ENCODE measurements around the gene GP9.

The GP9 gene

DNA sequence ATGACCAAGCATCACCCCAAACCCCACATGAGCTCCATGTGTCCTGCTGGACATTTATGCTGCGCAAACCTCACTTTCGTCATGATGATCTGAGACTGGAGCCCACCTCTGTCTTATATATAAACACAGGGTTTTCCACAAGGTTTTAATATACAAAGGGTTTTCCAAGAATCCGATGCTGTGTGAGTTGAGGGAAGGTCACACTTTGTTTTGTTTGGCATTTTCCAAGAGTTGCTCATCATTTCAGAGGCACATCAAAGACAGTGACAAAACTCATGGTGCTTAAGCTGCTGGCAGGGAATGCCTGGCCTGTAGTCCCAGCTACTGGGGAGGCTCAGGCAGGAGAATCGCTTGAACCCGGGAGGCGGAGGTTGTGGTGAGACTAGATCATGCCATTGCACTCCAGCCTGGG is 39.4 kb upstream of the GP9 start:
- ChIA-PET CTCF (interaction anchor here (2.0 to 7.8 kb wide), 3 partner anchors 17 to 51 kb away, joined by 5 to 46 read pairs (median 6); partner anchors contain the start of gene CFAP92), POLR2A (no interaction called here)

DNA sequence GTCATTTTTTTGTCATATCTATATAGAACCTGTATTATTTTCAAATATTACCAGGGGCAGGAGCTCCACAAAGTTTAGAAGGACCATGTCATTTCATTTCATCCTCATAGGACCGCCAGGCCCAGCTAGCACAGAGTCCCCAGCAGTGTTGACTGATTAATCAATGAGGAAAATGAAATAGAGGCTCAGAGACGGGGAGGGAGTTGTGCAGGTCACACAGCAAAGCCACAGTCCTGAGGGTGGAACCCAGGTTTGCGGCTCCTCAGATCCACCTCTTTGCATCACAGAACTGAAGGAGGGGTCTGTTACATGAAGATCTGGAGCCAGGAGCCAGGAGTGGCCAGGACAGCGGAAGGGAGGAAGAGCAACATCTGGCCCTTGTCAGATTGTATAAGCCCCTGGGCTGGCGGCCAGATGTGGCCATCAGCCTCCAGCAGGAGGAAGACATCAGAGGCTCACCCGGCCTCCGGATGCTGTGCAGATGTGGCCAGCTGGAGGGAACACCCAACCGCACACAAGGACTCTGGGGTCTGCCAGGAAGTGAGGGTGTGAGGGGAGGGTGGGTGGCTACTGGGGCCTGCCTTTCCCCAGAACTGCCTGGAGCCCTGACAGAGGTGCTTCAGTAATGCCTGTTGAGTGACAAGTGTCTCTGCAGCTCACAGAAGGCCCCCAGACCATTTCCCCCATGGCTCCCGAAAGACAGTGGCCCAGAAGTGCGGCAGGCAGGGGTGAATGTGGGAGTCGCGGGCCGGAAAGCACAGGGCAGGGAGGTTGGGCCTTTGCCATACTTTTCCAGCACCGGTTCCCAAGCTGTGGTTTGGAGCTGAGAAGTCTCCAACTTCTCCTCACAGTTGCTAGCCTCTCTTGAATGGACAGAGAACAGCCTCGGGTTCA is 38.2 kb upstream of the GP9 start:
- Histone ChIP-seq H3K27ac (ENCODE audit: insufficient read depth in 1 of 2, low read depth in 1 of 2, low read length in 2 of 2, poor library complexity in 1 of 2, severe bottlenecking in 2 of 2) (no peak overlapping the region), H3K27me3 (replicated peaks in 2 of 5; ENCODE audit: control insufficient read depth in 4 of 5, insufficient read depth in 5 of 5, low read length in 4 of 5) (no peaks in the 10 kb centered on the region), H3K4me3 (ENCODE audit: control insufficient read depth in 1 of 7, extremely low read depth in 1 of 7, insufficient read depth in 4 of 7, low read depth in 2 of 7, low read length in 6 of 7) (no peak overlapping the region), H3K36me3 (ENCODE audit: control insufficient read depth in 4 of 4, insufficient read depth in 4 of 4, low read length in 3 of 4) (peaks cover 0 to 13% (median 0%) of the 10 kb centered on the region in 4 experiments), H3K9me3 (ENCODE audit: control extremely low read depth in 1 of 5, control insufficient read depth in 4 of 5, insufficient read depth in 2 of 5, low read depth in 1 of 5, low read length in 4 of 5) (no peaks in the 10 kb centered on the region), H3K4me1 (ENCODE audit: control extremely low read depth in 1 of 4, control insufficient read depth in 4 of 4, insufficient read depth in 4 of 4, low read length in 3 of 4) (peaks cover 0 to 41% (median 34%) of the 10 kb centered on the region in 4 experiments)
- POLR2A ChIA-PET: interaction anchor here (0.6 to 0.7 kb wide), 2 partner anchors 52 to 54 kb away, joined by 3 to 5 read pairs; no protein-coding TSS in a partner anchor
- CTCF ChIA-PET: interaction anchor here (1.0 to 7.8 kb wide), 8 partner anchors 9 to 223 kb away, joined by 3 to 46 read pairs (median 4); no protein-coding TSS in a partner anchor
- DNase-seq: peak in 2 of 3 donors; percentile 57 to 65
- WGBS (ENCODE audit: insufficient coverage): 71% methylated on average over 11 of the region's 15 CpGs

More for the DNA sequence above, 39.4 kb upstream of the GP9 start:
- 100% methylated on average over 5 of the region's 6 CpGs for WGBS (ENCODE audit: insufficient coverage)
- Histone ChIP-seq H3K4me1 (ENCODE audit: control extremely low read depth in 1 of 4, control insufficient read depth in 4 of 4, insufficient read depth in 4 of 4, low read length in 3 of 4) (peaks cover 3 to 44% (median 36%) of the 10 kb centered on the region in 4 experiments), H3K4me3 (ENCODE audit: control insufficient read depth in 1 of 7, extremely low read depth in 1 of 7, insufficient read depth in 4 of 7, low read depth in 2 of 7, low read length in 6 of 7) (no peak overlapping the region), H3K9me3 (ENCODE audit: control extremely low read depth in 1 of 5, control insufficient read depth in 4 of 5, insufficient read depth in 2 of 5, low read depth in 1 of 5, low read length in 4 of 5) (no peaks in the 10 kb centered on the region), H3K36me3 (ENCODE audit: control insufficient read depth in 4 of 4, insufficient read depth in 4 of 4, low read length in 3 of 4) (peaks cover 0 to 16% (median 0%) of the 10 kb centered on the region in 4 experiments), H3K27me3 (replicated peaks in 2 of 5; ENCODE audit: control insufficient read depth in 4 of 5, insufficient read depth in 5 of 5, low read length in 4 of 5) (no peaks in the 10 kb centered on the region), H3K27ac (ENCODE audit: insufficient read depth in 1 of 2, low read depth in 1 of 2, low read length in 2 of 2, poor library complexity in 1 of 2, severe bottlenecking in 2 of 2) (no peak overlapping the region)
- no peak for DNase-seq

DNA sequence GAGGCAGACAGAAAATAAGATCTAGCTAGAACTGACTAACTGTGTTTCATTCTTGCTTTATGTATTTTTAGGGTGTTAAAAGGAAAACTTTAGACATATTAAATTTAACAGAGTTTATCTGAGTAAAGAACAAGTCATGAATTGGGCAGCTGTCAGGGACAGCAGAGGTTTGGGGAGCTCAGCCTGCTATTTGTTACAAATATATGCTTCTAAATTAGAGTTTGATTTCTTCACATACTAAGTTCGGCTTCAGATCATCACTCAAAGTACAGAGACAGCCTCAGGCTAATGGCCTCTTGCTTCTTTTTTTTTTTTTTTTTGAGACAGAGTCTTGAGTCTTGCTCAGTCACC is 37.6 kb upstream of the GP9 start:
- no peaks in the 10 kb centered on the region for H3K27me3 ChIP-seq (replicated peaks in 2 of 5; ENCODE audit: control insufficient read depth in 4 of 5, insufficient read depth in 5 of 5, low read length in 4 of 5)

DNA sequence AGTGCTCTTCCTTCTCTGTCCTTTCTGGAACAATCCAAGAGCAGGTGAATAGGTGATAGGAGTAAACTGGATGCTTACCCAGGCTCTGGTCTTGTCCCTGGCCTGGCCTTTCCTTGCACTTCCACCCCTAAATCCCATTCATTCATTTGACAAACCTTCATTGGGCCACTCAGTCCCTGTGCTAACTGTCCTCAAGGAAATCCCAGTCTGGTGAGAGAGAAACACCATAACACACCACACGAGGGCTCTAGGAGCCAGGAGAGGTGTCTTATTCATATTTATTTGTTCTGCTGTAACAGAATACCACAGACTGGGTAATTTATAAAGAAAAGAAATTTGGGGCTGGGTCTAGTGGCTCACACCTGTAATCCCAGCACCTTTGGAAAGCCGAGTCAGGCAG is 36.7 kb upstream of the GP9 start:
- no peaks in the 10 kb centered on the region for H3K27me3 ChIP-seq (replicated peaks in 2 of 5; ENCODE audit: control insufficient read depth in 4 of 5, insufficient read depth in 5 of 5, low read length in 4 of 5)
- peaks cover 0 to 33% (median 23%) of the 10 kb centered on the region in 4 experiments for H3K4me1 ChIP-seq (ENCODE audit: control extremely low read depth in 1 of 4, control insufficient read depth in 4 of 4, insufficient read depth in 4 of 4, low read length in 3 of 4)
- peaks cover 0 to 4% (median 0%) of the 10 kb centered on the region in 4 experiments for H3K36me3 ChIP-seq (ENCODE audit: control insufficient read depth in 4 of 4, insufficient read depth in 4 of 4, low read length in 3 of 4)
- WGBS (ENCODE audit: insufficient coverage): 83% methylated on average over 1 of the region's 2 CpGs
- no peaks in the 10 kb centered on the region for H3K9me3 ChIP-seq (ENCODE audit: control extremely low read depth in 1 of 5, control insufficient read depth in 4 of 5, insufficient read depth in 2 of 5, low read depth in 1 of 5, low read length in 4 of 5)
- ChIA-PET CTCF (interaction anchor here (1.4 to 7.8 kb wide), 4 partner anchors 8 to 53 kb away, joined by 4 to 46 read pairs (median 23); no protein-coding TSS in a partner anchor), POLR2A (no interaction called here)
- H3K27ac ChIP-seq (ENCODE audit: insufficient read depth in 1 of 2, low read depth in 1 of 2, low read length in 2 of 2, poor library complexity in 1 of 2, severe bottlenecking in 2 of 2): no peak overlapping the region
- DNase-seq: peak in 1 of 3 donors; percentile 44
- no peak overlapping the region for H3K4me3 ChIP-seq (ENCODE audit: control insufficient read depth in 1 of 7, extremely low read depth in 1 of 7, insufficient read depth in 4 of 7, low read depth in 2 of 7, low read length in 6 of 7)

More for the DNA sequence above, 37.6 kb upstream of the GP9 start:
- peaks cover 0 to 37% (median 29%) of the 10 kb centered on the region in 4 experiments for H3K4me1 ChIP-seq (ENCODE audit: control extremely low read depth in 1 of 4, control insufficient read depth in 4 of 4, insufficient read depth in 4 of 4, low read length in 3 of 4)
- no peak overlapping the region for H3K4me3 ChIP-seq (ENCODE audit: control insufficient read depth in 1 of 7, extremely low read depth in 1 of 7, insufficient read depth in 4 of 7, low read depth in 2 of 7, low read length in 6 of 7)
- WGBS (ENCODE audit: insufficient coverage): 100% methylated on average over 1 of the region's 1 CpG
- no peak overlapping the region for H3K27ac ChIP-seq (ENCODE audit: insufficient read depth in 1 of 2, low read depth in 1 of 2, low read length in 2 of 2, poor library complexity in 1 of 2, severe bottlenecking in 2 of 2)
- H3K9me3 ChIP-seq (ENCODE audit: control extremely low read depth in 1 of 5, control insufficient read depth in 4 of 5, insufficient read depth in 2 of 5, low read depth in 1 of 5, low read length in 4 of 5): no peaks in the 10 kb centered on the region
- H3K36me3 ChIP-seq (ENCODE audit: control insufficient read depth in 4 of 4, insufficient read depth in 4 of 4, low read length in 3 of 4): peaks cover 0 to 8% (median 0%) of the 10 kb centered on the region in 4 experiments
- POLR2A ChIA-PET: interaction anchor here (0.6 to 0.7 kb wide), 2 partner anchors 52 to 55 kb away, joined by 3 to 5 read pairs; no protein-coding TSS in a partner anchor
- CTCF ChIA-PET: interaction anchor here (0.6 to 7.8 kb wide), 8 partner anchors 9 to 222 kb away, joined by 3 to 46 read pairs (median 4); no protein-coding TSS in a partner anchor
- DNase-seq: no peak

DNA sequence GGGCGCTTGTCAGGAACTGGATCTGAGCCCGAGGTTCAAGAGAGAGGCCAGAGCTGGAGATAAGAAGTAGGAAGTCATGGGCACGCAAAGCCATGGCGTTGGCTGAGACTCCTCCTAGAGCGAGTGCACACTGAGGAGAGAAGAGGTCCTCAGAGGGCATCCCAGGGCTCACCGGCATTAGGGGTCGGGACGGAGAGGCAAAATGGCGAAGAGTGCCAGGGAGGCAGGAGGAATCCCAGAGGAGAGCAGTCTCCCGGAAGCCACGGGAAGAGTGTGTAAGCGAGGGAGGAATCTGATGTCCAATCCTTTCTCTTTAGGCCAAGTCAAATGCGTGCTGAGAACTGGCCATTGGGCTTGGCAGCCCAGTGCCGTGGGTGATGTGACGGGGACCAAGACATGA is 35.5 kb upstream of the GP9 start:
- H3K27me3 ChIP-seq (replicated peaks in 2 of 5; ENCODE audit: control insufficient read depth in 4 of 5, insufficient read depth in 5 of 5, low read length in 4 of 5): no peaks in the 10 kb centered on the region
- WGBS (ENCODE audit: insufficient coverage): 93% methylated on average over 15 of the region's 15 CpGs
- H3K9me3 ChIP-seq (ENCODE audit: control extremely low read depth in 1 of 5, control insufficient read depth in 4 of 5, insufficient read depth in 2 of 5, low read depth in 1 of 5, low read length in 4 of 5): no peaks in the 10 kb centered on the region
- ChIA-PET CTCF (interaction anchor here (2.0 to 7.8 kb wide), 4 partner anchors 9 to 55 kb away, joined by 5 to 46 read pairs (median 25); no protein-coding TSS in a partner anchor), POLR2A (no interaction called here)
- H3K36me3 ChIP-seq (ENCODE audit: control insufficient read depth in 4 of 4, insufficient read depth in 4 of 4, low read length in 3 of 4): no peaks in the 10 kb centered on the region
- H3K4me3 ChIP-seq (ENCODE audit: control insufficient read depth in 1 of 7, extremely low read depth in 1 of 7, insufficient read depth in 4 of 7, low read depth in 2 of 7, low read length in 6 of 7): no peak overlapping the region
- peaks cover 0 to 33% (median 22%) of the 10 kb centered on the region in 4 experiments for H3K4me1 ChIP-seq (ENCODE audit: control extremely low read depth in 1 of 4, control insufficient read depth in 4 of 4, insufficient read depth in 4 of 4, low read length in 3 of 4)
- DNase-seq: no peak
- no peak overlapping the region for H3K27ac ChIP-seq (ENCODE audit: insufficient read depth in 1 of 2, low read depth in 1 of 2, low read length in 2 of 2, poor library complexity in 1 of 2, severe bottlenecking in 2 of 2)

DNA sequence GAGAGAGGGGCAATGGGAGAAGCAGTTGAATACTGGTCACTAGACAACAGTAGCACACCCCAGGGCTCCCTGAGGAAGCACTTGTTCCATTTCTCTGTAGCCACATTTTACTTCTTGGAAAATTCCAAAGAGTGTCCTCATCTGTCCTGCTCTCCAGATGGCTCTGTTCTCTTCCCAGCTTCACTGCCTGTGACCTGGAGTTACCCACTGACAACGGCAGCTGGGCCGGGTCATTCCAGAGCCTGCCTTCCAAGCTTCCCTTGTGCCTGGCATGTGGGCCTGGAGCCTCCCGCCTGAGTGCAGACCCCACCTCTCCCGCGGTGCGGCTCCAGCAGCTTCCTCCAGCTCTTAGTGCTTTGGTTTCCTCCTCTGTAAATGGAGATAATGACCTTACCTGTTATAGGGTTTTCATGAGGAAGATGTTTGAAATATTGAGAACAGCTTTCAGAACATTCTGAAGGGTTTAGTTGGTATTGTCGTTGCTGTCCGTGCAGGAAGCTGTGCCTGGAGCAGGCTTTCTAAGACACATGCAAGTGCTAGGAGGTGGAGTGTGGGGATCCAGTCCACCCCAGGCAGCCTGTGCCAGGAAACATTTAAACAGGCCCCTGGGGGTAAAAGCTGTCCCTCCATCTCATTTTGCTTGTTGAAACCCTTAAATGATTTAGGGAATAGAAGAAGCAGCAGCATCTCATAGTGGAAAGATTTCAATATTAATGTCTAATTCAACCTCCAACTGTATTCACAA is 34.7 kb upstream of the GP9 start:
- CTCF ChIA-PET: interaction anchor here (0.8 to 7.8 kb wide), 16 partner anchors 9 to 136 kb away, joined by 3 to 46 read pairs (median 4); no protein-coding TSS in a partner anchor
- POLR2A ChIA-PET: interaction anchor here (1.6 kb wide), 1 partner anchor 9 kb away, joined by 5 read pairs; no protein-coding TSS in a partner anchor
- DNase-seq: no peak
- no peak overlapping the region for H3K27ac ChIP-seq (ENCODE audit: insufficient read depth in 1 of 2, low read depth in 1 of 2, low read length in 2 of 2, poor library complexity in 1 of 2, severe bottlenecking in 2 of 2)
- H3K27me3 ChIP-seq (replicated peaks in 2 of 5; ENCODE audit: control insufficient read depth in 4 of 5, insufficient read depth in 5 of 5, low read length in 4 of 5): no peaks in the 10 kb centered on the region
- peaks cover 0 to 32% (median 22%) of the 10 kb centered on the region in 4 experiments for H3K4me1 ChIP-seq (ENCODE audit: control extremely low read depth in 1 of 4, control insufficient read depth in 4 of 4, insufficient read depth in 4 of 4, low read length in 3 of 4)
- no peaks in the 10 kb centered on the region for H3K9me3 ChIP-seq (ENCODE audit: control extremely low read depth in 1 of 5, control insufficient read depth in 4 of 5, insufficient read depth in 2 of 5, low read depth in 1 of 5, low read length in 4 of 5)
- 89% methylated on average over 4 of the region's 8 CpGs for whole genome bisulfite sequencing (ENCODE audit: insufficient coverage)
- no peak overlapping the region for H3K4me3 ChIP-seq (ENCODE audit: control insufficient read depth in 1 of 7, extremely low read depth in 1 of 7, insufficient read depth in 4 of 7, low read depth in 2 of 7, low read length in 6 of 7)
- H3K36me3 ChIP-seq (ENCODE audit: control insufficient read depth in 4 of 4, insufficient read depth in 4 of 4, low read length in 3 of 4): peaks cover 0 to 6% (median 4%) of the 10 kb centered on the region in 4 experiments
